Measurements from ENCODE around the gene MAD1L1.

Gene MAD1L1

DNA sequence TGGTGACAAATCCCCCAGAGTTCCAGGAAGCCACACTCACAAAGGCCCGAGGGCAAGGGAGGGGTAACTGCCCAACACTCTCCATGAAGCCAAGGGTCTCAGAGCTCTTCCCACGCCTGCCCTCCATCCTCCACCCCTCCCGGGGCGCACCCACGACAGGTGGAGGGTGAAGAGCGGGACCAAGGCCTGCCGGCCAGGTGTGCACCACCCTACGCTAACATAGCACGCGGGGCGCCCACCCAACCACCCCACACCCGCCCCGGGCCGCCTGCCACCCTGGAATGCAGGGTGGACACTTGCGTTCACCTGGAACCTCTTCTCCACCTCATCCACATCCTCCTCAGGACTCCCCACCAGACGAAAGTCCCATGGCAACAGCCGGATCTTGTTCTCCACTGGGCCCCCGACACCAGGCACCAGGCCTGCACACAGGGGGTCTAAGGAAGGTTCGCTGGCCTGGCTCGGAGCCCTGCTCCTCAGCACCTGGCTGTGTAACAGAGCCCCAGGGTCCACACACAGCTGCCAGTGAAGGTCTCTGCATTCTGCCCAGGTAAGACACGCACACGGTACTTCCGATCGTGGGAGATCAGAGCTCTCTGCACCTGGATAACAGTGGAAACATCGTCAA is 32.7 kb downstream of the MAD1L1 start:
- TF ChIP-seq GATA3 (IDR thresholded peaks at IDR 0.05; ENCODE audit: low read depth, low read length) (no peak), GATA2 (IDR thresholded peaks at IDR 0.05; ENCODE audit: low read depth, low read length) (no peak)

DNA sequence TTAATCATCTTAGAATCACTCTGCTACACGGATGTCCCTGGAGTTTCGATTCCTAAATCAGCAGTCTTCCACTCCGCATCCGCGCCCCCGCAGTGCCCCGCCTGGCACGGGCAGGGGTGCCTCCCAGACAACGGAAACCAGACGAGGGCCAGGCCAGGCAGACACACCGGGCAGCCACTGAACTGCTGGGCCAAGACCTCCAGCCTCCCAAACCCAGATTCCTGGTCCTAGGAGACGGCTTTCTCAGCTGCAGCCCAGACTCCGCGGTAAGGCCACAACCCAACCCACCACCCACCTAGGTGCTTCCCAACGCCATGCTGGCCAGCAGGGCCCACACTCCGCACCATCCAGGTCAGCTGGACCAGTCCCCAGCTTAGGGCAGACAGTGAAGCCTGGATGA is 33.2 kb downstream of the MAD1L1 start:
- TF ChIP-seq GATA3 (IDR thresholded peaks at IDR 0.05; ENCODE audit: low read depth, low read length) (no peak), GATA2 (IDR thresholded peaks at IDR 0.05; ENCODE audit: low read depth, low read length) (no peak)

DNA sequence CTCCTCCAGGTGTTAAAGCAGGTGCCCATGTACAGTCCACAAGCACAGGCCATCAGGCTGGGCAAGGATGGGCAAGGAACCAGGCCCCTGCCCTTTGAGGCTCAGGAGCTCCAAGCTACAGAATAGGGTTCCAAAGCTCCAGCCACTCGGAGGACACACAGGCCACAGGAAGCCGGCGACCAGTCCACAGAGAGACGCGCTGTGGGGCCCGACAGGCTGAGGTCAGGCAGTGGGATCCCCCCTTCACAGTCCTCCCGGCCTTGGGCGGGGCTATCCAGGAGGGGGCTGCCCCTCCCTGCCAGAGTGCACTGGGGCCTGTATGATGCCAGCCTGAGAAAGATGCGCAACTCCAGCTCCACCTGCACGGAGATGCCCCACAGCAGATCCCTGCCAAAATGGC is 34.0 kb downstream of the MAD1L1 start:
- no peak for TF ChIP-seq GATA3 (IDR thresholded peaks at IDR 0.05; ENCODE audit: low read depth, low read length)
- TF ChIP-seq GATA2 (IDR thresholded peaks at IDR 0.05; ENCODE audit: low read depth, low read length), result no peak

DNA sequence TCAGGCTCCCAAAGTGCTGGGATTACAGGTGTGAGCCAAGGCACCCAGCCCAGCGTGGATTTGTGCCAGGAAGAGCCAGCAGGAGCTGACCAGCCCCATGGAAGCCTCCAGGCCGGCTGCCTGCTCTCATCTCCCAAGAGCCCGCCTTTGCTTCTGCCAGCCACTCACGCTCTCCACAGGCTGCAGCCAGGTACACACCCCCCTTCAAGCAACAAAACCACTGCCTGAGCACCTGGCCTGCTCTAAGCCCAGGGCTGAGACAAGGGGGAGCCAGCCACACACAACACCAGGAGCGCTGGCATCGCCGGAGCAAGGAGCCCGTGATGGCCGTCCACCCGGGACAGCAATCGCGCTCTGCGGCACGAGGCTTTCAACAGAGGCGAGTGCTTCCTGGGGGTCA is 34.5 kb downstream of the MAD1L1 start:
- TF ChIP-seq GATA2 (IDR thresholded peaks at IDR 0.05; ENCODE audit: low read depth, low read length) (no peak), GATA3 (IDR thresholded peaks at IDR 0.05; ENCODE audit: low read depth, low read length) (no peak)

DNA sequence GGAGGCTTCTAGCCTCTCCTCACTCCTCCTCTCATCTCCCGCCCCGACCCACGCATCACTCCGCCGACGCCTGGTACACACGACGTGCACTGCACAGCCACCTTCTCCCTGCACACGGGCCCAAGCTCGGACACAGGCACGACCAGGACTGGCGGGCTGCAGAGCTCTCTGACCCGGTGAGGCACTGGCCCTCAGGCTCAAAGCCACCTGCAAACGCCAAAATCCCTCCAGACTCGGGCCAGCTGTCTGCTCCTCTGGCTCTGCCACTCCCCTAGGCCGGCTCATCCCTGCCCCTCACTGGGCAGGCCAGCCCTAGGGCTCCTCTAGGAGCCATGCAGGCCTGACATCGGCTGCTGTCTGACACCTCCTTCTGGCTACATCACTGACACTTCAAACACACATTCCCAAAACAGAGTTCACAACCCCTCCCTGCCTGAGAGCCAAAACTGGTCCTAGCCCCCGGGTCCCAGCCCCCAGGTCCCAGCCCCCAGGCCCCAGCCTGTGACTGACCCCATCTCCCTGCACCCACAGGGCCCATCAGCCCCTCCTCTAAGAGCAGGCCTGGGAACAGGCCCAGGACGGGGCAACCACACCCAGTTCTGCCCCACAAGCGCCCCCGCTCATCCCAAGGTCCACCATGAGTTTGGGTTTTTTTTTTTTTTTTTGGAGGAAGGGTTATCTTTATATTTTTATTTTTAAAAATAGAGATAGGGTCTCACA is 35.1 kb downstream of the MAD1L1 start:
- no peak for TF ChIP-seq GATA3 (IDR thresholded peaks at IDR 0.05; ENCODE audit: low read depth, low read length)
- no peak for TF ChIP-seq GATA2 (IDR thresholded peaks at IDR 0.05; ENCODE audit: low read depth, low read length)

DNA sequence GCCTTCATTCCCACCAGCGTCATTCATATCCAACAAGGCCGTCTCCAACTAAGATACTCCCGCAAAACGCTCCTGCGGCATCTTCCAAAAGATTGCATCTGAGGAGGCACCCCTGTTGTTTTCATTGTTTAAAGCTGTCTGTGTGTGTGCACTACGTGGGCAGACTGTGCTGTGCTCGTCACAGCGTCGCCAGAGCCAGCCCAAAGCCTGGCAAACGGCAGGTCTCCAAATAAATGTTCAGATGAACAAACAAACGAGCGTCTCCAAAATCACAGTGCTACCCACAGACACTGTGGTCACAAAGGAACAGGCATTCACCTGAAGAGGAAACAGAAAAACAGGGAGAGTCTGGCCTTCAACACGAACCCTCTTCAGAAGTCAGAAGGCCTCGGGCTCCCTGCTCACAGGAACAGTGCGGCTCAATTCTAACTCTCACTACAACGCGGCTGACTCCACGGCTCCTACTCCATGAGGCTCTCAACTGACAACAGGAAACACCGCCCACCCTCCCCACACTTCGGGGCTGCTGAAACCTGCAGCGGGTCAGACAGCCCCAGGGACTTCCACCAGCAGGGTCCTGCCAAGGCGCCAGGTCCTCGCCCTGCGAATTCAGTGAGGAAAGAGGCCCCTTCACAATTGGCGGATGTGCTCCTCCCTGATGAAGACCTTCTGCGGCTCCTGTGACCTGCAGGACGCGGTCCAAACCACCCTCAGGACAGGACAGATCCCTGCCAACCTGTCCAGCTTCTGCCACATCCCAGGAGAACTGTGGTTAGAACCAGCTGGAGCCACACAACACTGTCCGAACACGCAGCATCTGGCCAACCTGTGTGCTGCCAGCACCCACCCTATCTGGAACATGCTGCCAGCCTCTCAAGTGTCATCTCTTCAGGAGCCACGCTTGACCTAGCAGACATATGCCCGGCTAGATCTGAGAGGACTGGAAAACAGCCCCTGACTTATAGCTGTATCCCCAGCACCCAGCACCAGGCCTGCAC is 36.1 kb downstream of the MAD1L1 start:
- no peak for TF ChIP-seq GATA3 (IDR thresholded peaks at IDR 0.05; ENCODE audit: low read depth, low read length)
- TF ChIP-seq GATA2 (IDR thresholded peaks at IDR 0.05; ENCODE audit: low read depth, low read length), result no peak

DNA sequence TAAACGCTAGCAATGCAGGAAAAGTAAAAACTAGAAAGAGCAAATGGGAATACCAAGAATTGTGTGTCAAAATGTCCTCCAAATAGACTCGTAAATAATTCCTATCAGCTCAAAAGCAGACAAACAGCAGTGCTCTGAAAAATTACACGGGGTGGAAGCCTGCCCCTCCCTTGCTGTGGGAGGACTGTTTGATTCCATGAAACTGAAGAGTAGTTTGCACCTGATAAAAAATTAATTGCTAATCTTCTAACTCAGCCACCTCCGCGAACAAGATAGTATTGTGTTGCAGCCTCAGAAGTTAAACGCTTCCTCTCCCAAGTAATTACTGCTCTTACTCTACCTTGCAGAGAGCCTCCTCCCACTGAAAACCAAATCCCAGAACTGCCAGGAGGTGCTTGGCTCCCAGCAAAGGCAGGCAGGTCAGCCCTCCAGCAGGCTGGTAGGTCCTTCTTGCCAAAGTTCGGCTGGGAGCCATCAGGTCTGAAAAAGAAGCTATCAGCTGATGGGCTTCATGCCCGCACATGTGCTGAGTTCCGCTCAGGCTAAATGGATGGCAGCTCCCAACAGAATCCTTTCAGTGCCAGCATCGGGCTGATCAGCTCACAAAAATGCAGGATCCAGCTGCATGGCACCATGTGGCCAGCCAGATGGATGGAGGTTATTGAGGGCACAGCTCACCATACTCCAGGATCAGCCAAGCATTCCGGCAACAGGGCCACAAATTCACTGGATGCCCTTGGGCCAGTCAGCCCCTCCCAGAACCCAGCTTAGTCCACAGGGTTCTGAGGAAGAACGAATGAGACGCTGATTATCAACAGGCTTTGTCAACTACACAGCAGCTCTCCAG is 37.1 kb downstream of the MAD1L1 start:
- TF ChIP-seq GATA2 (IDR thresholded peaks at IDR 0.05; ENCODE audit: low read depth, low read length) (no peak), GATA3 (IDR thresholded peaks at IDR 0.05; ENCODE audit: low read depth, low read length) (no peak)

DNA sequence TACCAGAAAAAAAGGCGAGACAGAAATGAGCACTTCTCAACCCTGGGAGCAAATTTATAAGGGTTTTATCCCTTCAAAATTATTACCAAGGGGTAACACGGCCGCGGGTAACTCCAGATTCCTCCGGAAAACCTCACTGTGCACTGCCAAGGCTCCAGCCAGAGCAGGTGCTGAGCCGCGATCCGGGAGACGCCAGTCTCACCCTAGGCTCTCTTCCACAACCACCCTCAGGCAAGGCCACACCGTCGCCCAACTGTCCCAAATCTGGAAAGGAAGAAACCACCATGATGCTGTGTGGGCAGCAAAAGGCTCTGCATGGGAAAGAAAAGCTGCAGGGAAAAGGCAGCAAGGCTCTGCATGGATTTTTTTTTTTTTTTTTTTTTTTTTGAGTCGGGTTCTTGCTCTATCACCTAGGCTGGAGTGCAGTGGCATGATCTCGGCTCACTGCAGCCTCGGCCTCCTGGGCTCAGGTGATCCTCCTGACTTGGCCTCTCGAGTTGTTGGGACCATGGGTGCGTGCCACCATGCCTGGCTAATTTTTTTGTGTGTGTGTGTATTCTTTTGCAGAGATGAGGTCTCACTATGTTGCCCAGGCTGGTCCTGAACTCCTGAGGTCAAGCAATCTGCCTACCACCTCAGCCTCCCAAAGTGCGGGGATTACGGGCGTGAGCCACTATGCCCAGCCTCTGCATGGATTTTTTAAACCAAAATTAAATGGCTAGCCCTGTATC is 39.0 kb downstream of the MAD1L1 start:
- no peak for TF ChIP-seq GATA2 (IDR thresholded peaks at IDR 0.05; ENCODE audit: low read depth, low read length)
- TF ChIP-seq GATA3 (IDR thresholded peaks at IDR 0.05; ENCODE audit: low read depth, low read length), result no peak

DNA sequence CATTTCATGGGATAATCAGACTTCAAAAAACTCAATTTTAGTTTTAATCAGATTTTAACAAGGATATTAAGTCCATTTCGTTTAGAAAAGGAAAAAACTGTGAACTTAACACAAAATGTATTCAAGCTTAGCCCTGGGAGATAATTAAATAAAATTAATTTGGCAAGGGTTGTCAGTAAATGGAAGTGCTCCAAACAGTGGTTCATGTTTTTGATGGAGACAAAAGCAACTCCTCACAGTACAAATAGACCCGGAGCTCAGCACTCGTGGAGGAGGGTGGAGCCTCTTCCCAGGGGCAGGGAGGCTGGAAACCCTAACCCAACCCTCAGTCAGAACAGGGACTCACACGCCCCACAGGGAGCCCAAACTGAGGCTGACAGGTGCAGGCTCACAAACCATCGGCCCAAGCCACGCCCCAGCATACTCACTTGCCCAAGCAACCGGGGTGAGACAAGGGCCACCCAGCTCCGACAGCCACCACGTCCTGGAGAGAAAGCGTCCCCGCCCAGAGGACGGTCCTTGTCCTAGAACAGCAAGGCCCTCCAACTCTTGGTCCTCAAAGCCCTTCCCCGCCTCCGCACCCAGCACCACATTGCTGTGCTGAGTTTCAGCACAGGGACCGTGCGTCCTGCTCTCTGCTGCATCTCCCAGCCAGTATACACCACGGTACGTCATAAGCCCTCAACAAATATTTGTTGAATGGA is 39.8 kb downstream of the MAD1L1 start:
- TF ChIP-seq GATA2 (IDR thresholded peaks at IDR 0.05; ENCODE audit: low read depth, low read length) (no peak), GATA3 (IDR thresholded peaks at IDR 0.05; ENCODE audit: low read depth, low read length) (no peak)

DNA sequence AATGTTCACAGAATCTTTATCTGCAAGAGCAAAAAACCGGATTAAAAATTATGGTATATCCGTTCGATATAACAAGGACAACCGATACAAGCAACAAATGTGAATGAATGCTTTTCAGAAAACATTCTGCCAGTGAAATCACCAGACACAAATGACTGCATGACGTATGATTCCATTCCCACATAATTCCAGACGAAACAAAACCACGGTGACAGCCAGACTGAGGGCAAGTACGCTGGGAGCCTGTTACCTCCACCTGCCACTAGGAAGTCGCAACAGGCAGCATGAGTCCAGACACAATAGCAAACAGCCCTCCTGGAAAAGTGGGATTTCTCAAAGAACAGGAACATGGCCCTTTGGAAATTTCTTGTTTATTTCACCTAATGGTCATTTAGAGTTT is 41.7 kb downstream of the MAD1L1 start:
- no peak for TF ChIP-seq GATA3 (IDR thresholded peaks at IDR 0.05; ENCODE audit: low read depth, low read length)
- no peak for TF ChIP-seq GATA2 (IDR thresholded peaks at IDR 0.05; ENCODE audit: low read depth, low read length)

DNA sequence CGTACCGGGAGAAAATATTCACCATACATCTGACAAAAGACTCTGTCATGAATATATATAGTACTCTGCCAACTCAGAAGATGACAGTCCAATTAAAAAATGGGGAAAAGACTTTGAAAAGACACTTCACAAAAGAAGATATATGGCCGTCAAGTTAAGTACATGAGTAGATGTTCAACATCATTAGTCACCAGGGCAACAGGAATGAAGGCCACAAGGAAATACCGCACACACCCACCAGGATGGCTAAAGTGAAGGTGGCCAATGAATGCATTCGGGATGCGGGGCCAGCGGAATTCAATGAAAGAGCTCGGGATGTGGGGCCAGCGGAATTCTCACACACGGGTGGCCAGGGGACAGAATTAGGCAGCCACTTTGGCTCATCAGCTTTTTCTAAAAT is 42.2 kb downstream of the MAD1L1 start:
- TF ChIP-seq GATA3 (IDR thresholded peaks at IDR 0.05; ENCODE audit: low read depth, low read length) (no peak), GATA2 (IDR thresholded peaks at IDR 0.05; ENCODE audit: low read depth, low read length) (no peak)

DNA sequence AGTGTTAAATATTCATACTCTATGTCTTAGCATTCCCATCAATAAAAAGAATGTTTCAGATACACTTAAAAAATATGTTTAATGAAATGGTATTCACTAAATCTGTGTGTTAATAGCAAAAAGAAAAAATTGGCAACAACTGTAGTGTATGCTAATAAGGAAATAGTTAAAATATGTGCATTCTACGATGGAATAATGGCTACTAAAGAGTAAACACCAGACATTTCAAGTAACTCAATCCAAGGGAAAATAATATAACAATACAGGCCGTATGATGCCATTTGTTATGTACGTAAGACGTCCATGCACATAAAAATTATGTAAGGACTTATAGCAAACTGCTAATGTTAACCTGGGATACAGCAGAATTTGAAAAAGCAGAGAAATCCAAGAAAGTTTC is 46.6 kb downstream of the MAD1L1 start:
- TF ChIP-seq GATA2 (IDR thresholded peaks at IDR 0.05; ENCODE audit: low read depth, low read length), result no peak
- TF ChIP-seq GATA3 (IDR thresholded peaks at IDR 0.05; ENCODE audit: low read depth, low read length), result no peak
